Activated CD8-positive, alpha-beta memory T cell treated with anti-CD3 and anti-CD28 coated beads for 1 hour (primary cell): Measurements from ENCODE around the gene RAD50.
"Not testable (repeated sequence)": the region's sequence is repeated elsewhere in the genome, so short reads cannot be mapped to it uniquely, and the experiment has no call there.

Source experiments
- DNase-seq, 2 donors: peaks; one replicate each; pipeline ENCODE4 v3.0.0-alpha.2; 2020; ENCODE audit warnings: low read depth in 1 of 2; ENCODE audit errors: extremely low read depth in 1 of 2

The RAD50 gene

GRCh38 chr5:132556763-132557477 lies at the start of gene RAD50:
RAD50 (plus strand) TSS chr5:132556977; CDS start chr5:132557325, 348 bp downstream.
- DNase-seq: peak; percentile 65 to 84

GRCh38 chr5:132510076-132510475 lies 46.7 kb upstream of the RAD50 start:
- no peak for DNase-seq

- not testable (repeated sequence) for DNase-seq
These were observed 43.0 kb upstream of the RAD50 start for GRCh38 chr5:132513618-132514336.

GRCh38 chr5:132522067-132522466 lies 34.7 kb upstream of the RAD50 start:
- not testable (repeated sequence) for DNase-seq

GRCh38 chr5:132524877-132525276 lies 31.9 kb upstream of the RAD50 start:
- DNase-seq: not testable (repeated sequence)

- DNase-seq: no peak
These were observed 31.5 kb upstream of the RAD50 start for GRCh38 chr5:132525299-132525724.

- no peak for DNase-seq
These were observed 30.3 kb upstream of the RAD50 start for GRCh38 chr5:132526290-132526973.

GRCh38 chr5:132526974-132527564 lies 29.7 kb upstream of the RAD50 start:
- DNase-seq: no peak

- no peak for DNase-seq
These were observed 28.8 kb upstream of the RAD50 start for GRCh38 chr5:132528021-132528420.

- DNase-seq: no peak
These were observed 27.7 kb upstream of the RAD50 start for GRCh38 chr5:132528866-132529634.

GRCh38 chr5:132530946-132531345 lies 25.8 kb upstream of the RAD50 start:
- no peak for DNase-seq

GRCh38 chr5:132539716-132540115 lies 17.1 kb upstream of the RAD50 start:
- DNase-seq: no peak

GRCh38 chr5:132540149-132540548 lies 16.6 kb upstream of the RAD50 start:
- DNase-seq: no peak

GRCh38 chr5:132540764-132541163 lies 16.0 kb upstream of the RAD50 start:
- DNase-seq: no peak

GRCh38 chr5:132543472-132544201 lies 13.1 kb upstream of the RAD50 start, which contains the start of gene IL5:
IL5 (minus strand) TSS chr5:132543522; CDS start chr5:132543478, 44 bp downstream.
- DNase-seq: no peak

- no peak for DNase-seq
These were observed 10.7 kb upstream of the RAD50 start for GRCh38 chr5:132546108-132546507.

- no peak for DNase-seq
These were observed 9.5 kb upstream of the RAD50 start for GRCh38 chr5:132547269-132547668.

- DNase-seq: not testable (repeated sequence)
These were observed 7.9 kb upstream of the RAD50 start for GRCh38 chr5:132548834-132549233.

- no peak for DNase-seq
These were observed 7.2 kb upstream of the RAD50 start for GRCh38 chr5:132549576-132549975.
